BE2C (cell line): ENCODE data around the gene EFCAB5.

Experiments
- DNase-seq: peaks from one replicate; pipeline ENCODE4 v3.0.0-alpha.2; 2020
- H3K27me3 ChIP-seq: fragments of 250-450 bp; sonication (Bioruptor Pico); 2 replicates; pipeline ENCODE4 v1.5.1; 2020; ENCODE audit warnings: mild to moderate bottlenecking
- H3K36me3 ChIP-seq: fragments of 250-450 bp; sonication (Bioruptor Pico); 2 replicates; pipeline ENCODE4 v1.5.1; 2020; ENCODE audit warnings: mild to moderate bottlenecking
- H3K4me1 ChIP-seq: fragments of 250-450 bp; sonication (Bioruptor Pico); 2 replicates; pipeline ENCODE4 v1.5.1; 2020
- H3K4me3 ChIP-seq: 2 replicates; pipeline ENCODE4 v1.5.1; 2011; ENCODE audit warnings: low read depth, low read length
- H3K9me3 ChIP-seq: fragments of 250-450 bp; sonication (Bioruptor Pico); 2 replicates; pipeline ENCODE4 v1.5.1; 2020
- CTCF ChIP-seq: IDR thresholded peaks from 2 replicates; pipeline ENCODE4 v1.5.1; 2012; ENCODE audit warnings: mild to moderate bottlenecking, low read depth, low read length

The EFCAB5 gene

GRCh38 chr17:29980261-29980660, 38.8 kb downstream of the EFCAB5 start:
- Histone ChIP-seq H3K27me3 (no peaks in the 10 kb centered on the region), H3K4me3 (no peak overlapping the region), H3K4me1 (0 out of 2 replicates have a peak, but pooled peaks cover 2% of the 10 kb centered on the region), H3K9me3 (no peaks in the 10 kb centered on the region), H3K36me3 (no peaks in the 10 kb centered on the region)
- no peak for DNase-seq
- TF ChIP-seq CTCF: no peak

- no peak for TF ChIP-seq CTCF
- no peak overlapping the region for H3K4me3 ChIP-seq
- no peaks in the 10 kb centered on the region for H3K36me3 ChIP-seq
- H3K4me1 ChIP-seq: 0 out of 2 replicates have a peak, but pooled peaks cover 2% of the 10 kb centered on the region
- no peak for DNase-seq
- no peaks in the 10 kb centered on the region for H3K27me3 ChIP-seq
- H3K9me3 ChIP-seq: no peaks in the 10 kb centered on the region
Measured at GRCh38 chr17:29982991-29983653, 41.7 kb downstream of the EFCAB5 start.

GRCh38 chr17:29996458-29996857, 55.0 kb downstream of the EFCAB5 start:
- TF ChIP-seq CTCF: no peak

GRCh38 chr17:30000001-30000754, 58.7 kb downstream of the EFCAB5 start:
- Histone ChIP-seq H3K36me3 (no peaks in the 10 kb centered on the region), H3K9me3 (no peaks in the 10 kb centered on the region), H3K4me1 (no peaks in the 10 kb centered on the region), H3K27me3 (no peaks in the 10 kb centered on the region), H3K4me3 (no peak overlapping the region)
- DNase-seq: no peak
- TF ChIP-seq CTCF: no peak

More at GRCh38 chr17:29996458-29996857, 55.0 kb downstream of the EFCAB5 start:
- Histone ChIP-seq H3K9me3 (no peaks in the 10 kb centered on the region), H3K4me3 (no peak overlapping the region), H3K4me1 (no peaks in the 10 kb centered on the region), H3K36me3 (no peaks in the 10 kb centered on the region), H3K27me3 (no peaks in the 10 kb centered on the region)
- no peak for DNase-seq

- DNase-seq: no peak
- Histone ChIP-seq H3K4me3 (no peak overlapping the region), H3K4me1 (no peaks in the 10 kb centered on the region), H3K36me3 (no peaks in the 10 kb centered on the region), H3K27me3 (no peaks in the 10 kb centered on the region), H3K9me3 (no peaks in the 10 kb centered on the region)
- TF ChIP-seq CTCF: no peak
Measured at GRCh38 chr17:30000755-30001257, 59.4 kb downstream of the EFCAB5 start.

GRCh38 chr17:30002088-30002487, 60.7 kb downstream of the EFCAB5 start:
- Histone ChIP-seq H3K27me3 (no peaks in the 10 kb centered on the region), H3K9me3 (no peaks in the 10 kb centered on the region), H3K4me3 (no peak overlapping the region), H3K36me3 (no peaks in the 10 kb centered on the region), H3K4me1 (no peaks in the 10 kb centered on the region)
- DNase-seq: no peak
- TF ChIP-seq CTCF: no peak
